K562 (cell line): ENCODE results near the gene SVEP1. TPM values are rescaled to one million over a fixed set of nuclear protein-coding genes. Genes with fewer than 3 reads are reported as not detected.

ENCODE experiments used
- ATAC-seq: fragments of 200-7000 bp; cut with Tn5 transposase; 3 replicates; pipeline ENCODE4 v1.9.1; 2020; ENCODE audit warnings: moderate library complexity
- BruUV-seq: library from RNA; stranded (reverse); fragments of 400-500 nt; replicated peaks from 2 replicates; lab custom pipeline; 2021; lab: Mats Ljungman, UMichigan
- CTCF ChIA-PET: fragments of 300-600 bp; formaldehyde crosslinking; extraction: SDS; loops from one replicate; lab custom pipeline; 2021; ENCODE audit warnings: low intra/inter-chr PET ratio; lab: Yijun Ruan, JAX
- POLR2A ChIA-PET: fragments of 300-600, 350-650 bp; sonication (Branson Sonifier 250); formaldehyde crosslinking; extraction: SDS; loops from one replicate; lab custom pipeline; 2021; ENCODE audit warnings: antibody characterized with exemption, inconsistent platforms; lab: Yijun Ruan, JAX
- DNase-seq, 4 experiments: peaks; one replicate each; pipeline versions ENCODE4 v3.0.0 to v3.0.0-alpha.2; 2011 to 2018; ENCODE audit warnings: low spot score in 3 of 4, mixed read lengths in 3 of 4; ENCODE audit errors: extremely low read depth in 1 of 4
- FAIRE-seq: peaks from 2 replicates; lab custom pipeline; 2011; peaks lifted over from hg19 to GRCh38; lab: Jason Lieb, UNC
- H2AFZ ChIP-seq: 2 replicates; pipeline ENCODE4 v1.6.0; 2011; ENCODE audit warnings: low read depth, low read length, control low read depth, inconsistent platforms
- H3K27ac ChIP-seq: fragments of 200-600 bp; 3 replicates; pipeline ENCODE4 v1.8.0; 2011; ENCODE audit warnings: low read depth, mild to moderate bottlenecking, control low read depth, inconsistent platforms, low read length, moderate library complexity, mixed read lengths; ENCODE audit errors: extremely low read depth
- H3K27me3 ChIP-seq, 2 experiments: fragments of 300-600 bp in 1 of 2; 2 replicates in 1 of 2; 3 replicates in 1 of 2; pipeline versions ENCODE4 v1.6.0 to v1.8.0; 2011; ENCODE audit warnings: inconsistent platforms in 2 of 2, low read length in 2 of 2, mild to moderate bottlenecking in 1 of 2, mixed read lengths in 1 of 2, moderate library complexity in 1 of 2; ENCODE audit not compliant: control insufficient read depth in 2 of 2, insufficient read depth in 2 of 2
- H3K36me3 ChIP-seq: fragments of 300-600 bp; 3 replicates; pipeline ENCODE4 v1.8.0; 2011; ENCODE audit warnings: mild to moderate bottlenecking, low read length, inconsistent platforms; ENCODE audit not compliant: control insufficient read depth, insufficient read depth
- H3K4me1 ChIP-seq, 2 experiments: fragments of 200-600 bp in 1 of 2; replicated peaks in 1 of 2; 2 replicates in 1 of 2; 3 replicates in 1 of 2; pipeline versions ENCODE4 v1.5.1 to v1.8.0; 2011; ENCODE audit warnings: inconsistent platforms in 2 of 2, low read length in 2 of 2, mild to moderate bottlenecking in 1 of 2, mixed read lengths in 1 of 2, moderate library complexity in 1 of 2; ENCODE audit not compliant: control insufficient read depth in 2 of 2, insufficient read depth in 2 of 2
- H3K4me2 ChIP-seq: 2 replicates; pipeline ENCODE4 v1.6.1; 2011; ENCODE audit warnings: low read length, control low read depth, inconsistent platforms, mixed read lengths; ENCODE audit not compliant: insufficient read depth
- H3K4me3 ChIP-seq: fragments of 200-600 bp; sonication (generic), shearing (Covaris generic); 2 replicates; pipeline ENCODE4 v1.5.1; 2016; ENCODE audit warnings: control low read depth, inconsistent platforms
- H3K79me2 ChIP-seq: fragments of 200-600 bp; 3 replicates; pipeline ENCODE4 v1.8.0; 2011; ENCODE audit warnings: low read length, inconsistent platforms; ENCODE audit not compliant: control insufficient read depth, insufficient read depth
- H3K9ac ChIP-seq, 2 experiments: 2 replicates each; pipeline versions ENCODE4 v1.6.0 to v1.6.1; 2011; ENCODE audit warnings: low read depth in 2 of 2, low read length in 2 of 2, control low read depth in 1 of 2, inconsistent platforms in 1 of 2, mild to moderate bottlenecking in 1 of 2, mixed read lengths in 1 of 2; ENCODE audit not compliant: insufficient read depth in 1 of 2
- H3K9me1 ChIP-seq: one replicate; pipeline ENCODE4 v1.6.0; 2011; ENCODE audit warnings: inconsistent platforms, mild to moderate bottlenecking, low read length, moderate library complexity; ENCODE audit not compliant: control insufficient read depth, insufficient read depth
- H3K9me3 ChIP-seq: replicated peaks from 2 replicates; pipeline ENCODE4 v1.5.1; 2011; ENCODE audit warnings: low read depth, low read length, inconsistent platforms; ENCODE audit not compliant: control insufficient read depth, insufficient read depth
- H4K20me1 ChIP-seq: replicated peaks from 2 replicates; pipeline ENCODE4 v1.6.1; 2011; ENCODE audit warnings: low read length, inconsistent platforms, mixed read lengths; ENCODE audit not compliant: control insufficient read depth, insufficient read depth
- ARID2 ChIP-seq: fragments of 450-650 bp; IDR thresholded peaks from 2 replicates; pipeline ENCODE4 v1.6.1; 2017; ENCODE audit warnings: antibody characterized with exemption, mild to moderate bottlenecking
- CTCF ChIP-seq, 3 experiments: IDR thresholded peaks in 2 of 3; conservative IDR thresholded peaks in 1 of 3; 2 replicates each; pipeline ENCODE4 v1.5.1; 2011 to 2012; ENCODE audit warnings: low read length in 3 of 3, mild to moderate bottlenecking in 3 of 3, control low read depth in 2 of 3, improper control_type of control experiment in 1 of 3, inconsistent platforms in 1 of 3, low read depth in 1 of 3, mixed read lengths in 1 of 3, moderate library complexity in 1 of 3; ENCODE audit not compliant: insufficient read depth in 2 of 3
- DEAF1 ChIP-seq: fragments of 450-650 bp; formaldehyde crosslinking; IDR thresholded peaks from 2 replicates; pipeline ENCODE4 v1.4.0; 2020; ENCODE audit warnings: mild to moderate bottlenecking, moderate library complexity
- KLF6 ChIP-seq: fragments of 250-450 bp; sonication (Bioruptor Pico); IDR thresholded peaks from 2 replicates; pipeline ENCODE4 v1.4.0; 2020; ENCODE audit warnings: mild to moderate bottlenecking, moderate library complexity, borderline replicate concordance
- RAD21 ChIP-seq, 2 experiments: fragments of 250-450 bp in 1 of 2; fragments of 450-650 bp in 1 of 2; sonication (Bioruptor Pico) in 1 of 2; formaldehyde crosslinking in 1 of 2; IDR thresholded peaks in 1 of 2; conservative IDR thresholded peaks in 1 of 2; 2 replicates each; pipeline versions ENCODE4 v1.4.0 to v1.8.0; 2020 to 2022; ENCODE audit warnings: mild to moderate bottlenecking in 2 of 2, moderate library complexity in 1 of 2
- SMC3 ChIP-seq: conservative IDR thresholded peaks from 2 replicates; pipeline ENCODE4 v1.6.1; 2011; ENCODE audit warnings: low read depth, low read length, improper control_type of control experiment; ENCODE audit not compliant: insufficient read depth
- ZNF407 ChIP-seq: fragments of 450-650 bp; IDR thresholded peaks from 2 replicates; pipeline ENCODE4 v1.6.1; 2016; ENCODE audit warnings: low read depth
- WGBS: fragments of 100-300 bp; shearing (Covaris generic); methylation state at CpG from one replicate; pipeline ENCODE4 v1.1.6; 2016; ENCODE audit warnings: low coverage, mixed read lengths; ENCODE audit not compliant: insufficient coverage; ENCODE audit errors: missing lambda C conversion rate; 5-methylcytosine and 5-hydroxymethylcytosine counted together
- in situ Hi-C: fragments of 300-500 bp; cut with MboI; formaldehyde crosslinking; loops from 4 replicates; pipeline ENCODE4 v1.15.0; 2018; ENCODE audit warnings: inconsistent platforms, mixed read lengths
- intact Hi-C: fragments of 100-400 bp; cut with micrococcal nuclease; formaldehyde crosslinking; loops from 2 replicates; pipeline ENCODE4 v1.14.2; 2022
- polyA plus RNA-seq, 8 experiments: library from polyadenylated mRNA; depleted of rRNA in 4 of 8; stranded (reverse) in 5 of 8; unstranded in 3 of 8; fragments of >200 nt; fragmentation: Nextera tagmentation in 2 of 8; fragmentation: Illumina TruSeq in 1 of 8; extraction: Ambion mirVana in 2 of 8; extraction: Trizol in 1 of 8; gene quantifications; 2 replicates each; pipeline versions ENCODE4 v1.2.1 to v1.2.3, GENCODE V29; 2011 to 2014; ENCODE audit warnings: inconsistent platforms in 1 of 8, missing spikeins in 1 of 8
- total RNA-seq, 7 experiments: library from RNA; depleted of rRNA in 6 of 7; stranded (reverse); fragments of >200 nt in 6 of 7; fragmentation: Illumina TruSeq in 2 of 7; extraction: Trizol in 2 of 7; gene quantifications; 2 replicates each; pipeline versions ENCODE4 v1.2.1 to v1.2.3, GENCODE V29; 2011 to 2021; ENCODE audit warnings: low replicate concordance in 1 of 7

SVEP1 gene
- total and polyA plus RNA-seq, 9 of the 15 experiments (the other 6 are each of a cell fraction or from before 2014, with no cell fraction given) = 0.20 to 0.84 (median 0.43) TPM

- Histone ChIP-seq H3K9me3 (no peaks in the 10 kb centered on the region), H3K27ac (no peak overlapping the region), H3K9me1 (no peaks in the 10 kb centered on the region), H3K27me3 (no peaks in the 10 kb centered on the region), H3K9ac (no peak overlapping the region), H3K36me3 (no peaks in the 10 kb centered on the region), H4K20me1 (no peaks in the 10 kb centered on the region), H3K79me2 (no peaks in the 10 kb centered on the region), H2AFZ (no peak overlapping the region), H3K4me3 (no peak overlapping the region), H3K4me1 (no peaks in the 10 kb centered on the region), H3K4me2 (no peak overlapping the region)
- BruUV-seq = no TSS peak
- ChIA-PET CTCF (interaction anchor here (0.7 to 2.6 kb wide), 4 partner anchors 408 to 1049 kb away, joined by 3 to 17 read pairs (median 3); no protein-coding TSS in a partner anchor), POLR2A (no interaction called here)
- WGBS = 7% methylated on average over 3 of the region's 3 CpGs
- peak; percentile 69 for ATAC-seq
- in situ Hi-C loops (loop anchor here (5.0 kb wide), 1 partner anchor 441 kb away; no protein-coding TSS in a partner anchor), intact Hi-C loops (loop anchor here (1.0 to 10.0 kb wide), 5 partner anchors 196 to 719 kb away; no protein-coding TSS in a partner anchor)
- FAIRE-seq = peak; percentile 80
- DNase-seq = peak; percentile 16 to 59 (median 33)
- no peak for TF ChIP-seq KLF6 (CRISPR knock-in tag)
- TF ChIP-seq CTCF (IDR thresholded peaks at IDR 0.05 in 2 of 3, conservative IDR thresholded peaks at IDR 0.05 in 1 of 3; ENCODE audit: insufficient read depth in 2 of 3, low read depth in 1 of 3, low read length in 3 of 3) = peak; percentile 39 to 69 (median 59); a peak in 5 of 6 replicates
- peak; percentile 22; the same call in 1 of the 2 replicates for TF ChIP-seq ARID2
- TF ChIP-seq ZNF407 = no peak
- TF ChIP-seq DEAF1 (CRISPR knock-in tag) = peak; percentile 57; the same call in 1 of the 2 replicates
- peak; percentile 44; the same call in 1 of the 2 replicates for TF ChIP-seq SMC3
- TF ChIP-seq RAD21 (CRISPR knock-in tag; conservative IDR thresholded peaks at IDR 0.05 in 1 of 2, IDR thresholded peaks at IDR 0.05 in 1 of 2) = peak; percentile 70 to 85
These were observed 44.0 kb upstream of the SVEP1 start for GRCh38 chr9:110623462-110624025.
